H4 (cell line): ENCODE results near the gene OR2W3. TPM values are rescaled to one million over a fixed set of nuclear protein-coding genes. Genes with fewer than 3 reads are reported as not detected.
A peak's percentile ranks its signal among the peaks of the same experiment; 100 is the strongest.

Source experiments
- DNase-seq: peaks from one replicate; pipeline ENCODE4 v3.0.0-alpha.2; 2015; ENCODE audit warnings: low spot score
- total RNA-seq: library from RNA; depleted of rRNA; stranded (reverse); fragments of >200 nt; shearing (Covaris generic); gene quantifications from 2 replicates; pipeline ENCODE4 v1.2.3, GENCODE V29; 2014; rRNA removed

OR2W3 gene
- total RNA-seq, 1 experiment from 2014 or later, result not detected

GRCh38 chr1:247914941-247915662 is 19.7 kb downstream of the OR2W3 start:
- DNase-seq, result peak; percentile 37

GRCh38 chr1:247919952-247920351 is 24.6 kb downstream of the OR2W3 start, which contains the start of gene OR2T8:
Gene OR2T8 (plus strand): TSS chr1:247920252. CDS start chr1:247921018, 766 bp downstream.
- DNase-seq, result no peak

GRCh38 chr1:247923941-247924340 is 28.6 kb downstream of the OR2W3 start:
- DNase-seq, result no peak

GRCh38 chr1:247924868-247925267 is 29.5 kb downstream of the OR2W3 start, which contains the start of gene OR2AJ1:
Gene OR2AJ1 (plus strand): TSS chr1:247924889. CDS start chr1:247933769, 8,880 bp downstream.
- DNase-seq, result no peak

- no peak for DNase-seq
Observed at GRCh38 chr1:247933989-247934388, 38.6 kb downstream of the OR2W3 start.

GRCh38 chr1:247935781-247936180 is 40.4 kb downstream of the OR2W3 start:
- no peak for DNase-seq

- DNase-seq, result no peak
Observed at GRCh38 chr1:247936415-247936814, 41.0 kb downstream of the OR2W3 start.

- DNase-seq, result peak; percentile 57
Observed at GRCh38 chr1:247936965-247937734, 41.8 kb downstream of the OR2W3 start.

- no peak for DNase-seq
Observed at GRCh38 chr1:247942624-247943023, 47.2 kb downstream of the OR2W3 start.

Other genes starting within 250 kb of the OR2W3 start
- gene OR13G1, start 215.8 kb upstream of the OR2W3 start, total RNA-seq, result not detected in 2 replicates
- not detected in 2 replicates for gene OR6F1, start 178.9 kb upstream of the OR2W3 start, total RNA-seq
- gene OR14K1, start 157.0 kb upstream of the OR2W3 start, total RNA-seq, result not detected in 2 replicates
- gene OR14A2, start 147.4 kb upstream of the OR2W3 start, total RNA-seq, result not detected in 2 replicates
- gene OR1C1, start 135.0 kb upstream of the OR2W3 start, total RNA-seq, result not detected in 2 replicates
- not detected in 2 replicates for gene OR14A16, start 71.5 kb upstream of the OR2W3 start, total RNA-seq
- gene OR11L1, start 53.7 kb upstream of the OR2W3 start, total RNA-seq, result not detected in 2 replicates
- not detected in 2 replicates for gene TRIM58, start 38.4 kb upstream of the OR2W3 start, total RNA-seq
- gene OR2T8, start 24.7 kb downstream of the OR2W3 start, total RNA-seq, result 0.21 TPM in 1 of 2 replicates, not detected in the other
- not detected in 2 replicates for gene OR2AJ1, start 29.3 kb downstream of the OR2W3 start, total RNA-seq
- gene OR2L8, start 53.3 kb downstream of the OR2W3 start, total RNA-seq, result not detected in 2 replicates
- gene OR2AK2, start 69.6 kb downstream of the OR2W3 start, total RNA-seq, result not detected in 2 replicates
- not detected in 2 replicates for gene OR2L5, start 118.1 kb downstream of the OR2W3 start, total RNA-seq
- gene OR2L2, start 134.5 kb downstream of the OR2W3 start, total RNA-seq, result not detected in 2 replicates
- gene OR2L3, start 151.2 kb downstream of the OR2W3 start, total RNA-seq, result not detected in 2 replicates
- 0.12 TPM in 1 of 2 replicates, not detected in the other for gene OR2L13, start 199.6 kb downstream of the OR2W3 start, total RNA-seq
- not detected in 2 replicates for gene OR2M5, start 249.6 kb downstream of the OR2W3 start, total RNA-seq